Activated CD8-positive, alpha-beta T cell treated with anti-CD3 and anti-CD28 coated beads for 36 hours (primary cell): Measurements from ENCODE around the gene RTL1. TPM values are rescaled to one million over a fixed set of nuclear protein-coding genes. Genes with fewer than 3 reads are reported as not detected.

Source experiments
- ATAC-seq: fragments of 200-7000 bp; cut with Tn5 transposase; one replicate; pipeline ENCODE4 v1.10.0; 2021; ENCODE audit warnings: mild to moderate bottlenecking, moderate library complexity
- CTCF ChIA-PET: fragments of 350-600 bp; sonication (Branson Sonifier 250); formaldehyde crosslinking; loops from one replicate; lab custom pipeline; 2021; ENCODE audit warnings: antibody characterized with exemption; lab: Charles Lee
- POLR2A ChIA-PET: fragments of 350-600 bp; sonication (Branson Sonifier 250); formaldehyde crosslinking; loops from one replicate; lab custom pipeline; 2021; ENCODE audit warnings: antibody characterized with exemption; lab: Charles Lee
- DNase-seq: peaks from one replicate; pipeline ENCODE4 v3.0.0-alpha.2; 2020
- H3K27ac Mint-ChIP-seq: one replicate; pipeline ENCODE4 v1.8.0; 2021; ENCODE audit warnings: mild to moderate bottlenecking, mixed read lengths
- H3K27me3 Mint-ChIP-seq: one replicate; pipeline ENCODE4 v1.8.0; 2021; ENCODE audit warnings: mixed read lengths
- H3K36me3 Mint-ChIP-seq: one replicate; pipeline ENCODE4 v1.8.0; 2021; ENCODE audit warnings: low read depth, mixed read lengths
- H3K4me1 Mint-ChIP-seq: one replicate; pipeline ENCODE4 v1.8.0; 2021; ENCODE audit warnings: low read depth, mixed read lengths
- H3K4me3 Mint-ChIP-seq: one replicate; pipeline ENCODE4 v1.8.0; 2021; ENCODE audit warnings: mild to moderate bottlenecking, moderate library complexity, mixed read lengths
- H3K9me3 Mint-ChIP-seq: one replicate; pipeline ENCODE4 v1.8.0; 2021; ENCODE audit warnings: mixed read lengths
- intact Hi-C: fragments of 100-400 bp; cut with micrococcal nuclease; formaldehyde crosslinking; loops from one replicate; pipeline ENCODE4 v1.10.0; 2022
- total RNA-seq, 2 experiments: library from RNA; stranded (reverse); gene quantifications; one replicate each; pipeline ENCODE4 v1.2.3, GENCODE V29; 2021
- TF ChIP-seq, protein P1 (sequence below): fragments of 200-600 bp; IDR thresholded peaks from one replicate; pipeline ENCODE4 v1.8.0; 2022; ENCODE audit warnings: antibody characterized with exemption, mild to moderate bottlenecking

RTL1 gene
- total RNA-seq, 2 experiments from 2014 or later: not detected

DNA sequence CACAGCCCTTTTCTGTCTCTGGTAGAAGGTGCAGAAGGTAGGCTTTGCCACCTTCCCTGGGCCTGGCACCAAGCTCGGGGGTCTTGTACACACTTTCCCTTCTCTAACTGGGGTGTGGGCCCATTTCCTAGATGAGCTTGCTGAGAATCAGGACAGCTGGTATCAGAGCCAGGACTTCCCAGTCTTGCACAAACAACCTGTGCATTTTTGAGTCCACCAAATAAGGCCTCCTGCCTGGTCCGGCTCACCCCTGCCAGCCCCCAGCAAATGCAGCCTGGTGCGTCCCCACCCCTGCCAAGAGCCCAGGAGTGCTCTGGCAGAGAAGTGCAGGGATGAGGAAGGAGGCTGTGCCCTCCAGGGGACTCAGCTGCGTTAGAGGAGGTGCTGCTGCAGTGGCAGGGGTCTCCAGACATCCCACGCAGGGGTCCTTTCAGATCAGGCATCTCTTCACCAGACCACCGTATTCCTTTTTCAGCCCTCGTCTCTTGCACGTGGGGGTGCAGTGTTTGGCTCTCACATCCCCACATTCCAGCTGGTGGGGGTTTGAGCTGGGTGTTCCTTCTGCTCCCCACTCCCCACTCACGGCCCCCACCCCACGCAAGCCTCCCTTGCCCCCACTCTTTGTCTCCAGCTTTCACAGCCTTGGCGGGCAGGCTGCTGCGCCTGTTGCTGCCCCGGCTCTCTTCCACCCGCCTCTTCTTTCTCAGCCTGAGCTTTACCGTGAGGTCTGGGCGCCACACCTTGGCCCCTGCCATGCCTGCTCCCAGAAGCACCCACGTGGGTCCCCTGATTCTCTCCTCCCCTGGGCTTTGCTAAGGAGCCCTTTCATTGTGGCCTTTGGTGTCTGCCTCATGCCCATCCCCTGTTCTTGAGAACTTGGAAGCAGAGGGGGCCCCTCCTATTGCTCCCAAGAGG lies 45.3 kb downstream of the RTL1 start:
- DNase-seq (no peak), ATAC-seq (no peak)
- intact Hi-C loops: no loop called here
- CTCF ChIA-PET: no interaction called here
- Mint-ChIP-seq H3K36me3 (no peaks in the 10 kb centered on the region), H3K4me3 (no peak overlapping the region), H3K9me3 (no peaks in the 10 kb centered on the region), H3K4me1 (no peaks in the 10 kb centered on the region), H3K27ac (no peak overlapping the region), H3K27me3 (no peaks in the 10 kb centered on the region)
- POLR2A ChIA-PET: no interaction called here
- TF ChIP-seq, protein P1, sequence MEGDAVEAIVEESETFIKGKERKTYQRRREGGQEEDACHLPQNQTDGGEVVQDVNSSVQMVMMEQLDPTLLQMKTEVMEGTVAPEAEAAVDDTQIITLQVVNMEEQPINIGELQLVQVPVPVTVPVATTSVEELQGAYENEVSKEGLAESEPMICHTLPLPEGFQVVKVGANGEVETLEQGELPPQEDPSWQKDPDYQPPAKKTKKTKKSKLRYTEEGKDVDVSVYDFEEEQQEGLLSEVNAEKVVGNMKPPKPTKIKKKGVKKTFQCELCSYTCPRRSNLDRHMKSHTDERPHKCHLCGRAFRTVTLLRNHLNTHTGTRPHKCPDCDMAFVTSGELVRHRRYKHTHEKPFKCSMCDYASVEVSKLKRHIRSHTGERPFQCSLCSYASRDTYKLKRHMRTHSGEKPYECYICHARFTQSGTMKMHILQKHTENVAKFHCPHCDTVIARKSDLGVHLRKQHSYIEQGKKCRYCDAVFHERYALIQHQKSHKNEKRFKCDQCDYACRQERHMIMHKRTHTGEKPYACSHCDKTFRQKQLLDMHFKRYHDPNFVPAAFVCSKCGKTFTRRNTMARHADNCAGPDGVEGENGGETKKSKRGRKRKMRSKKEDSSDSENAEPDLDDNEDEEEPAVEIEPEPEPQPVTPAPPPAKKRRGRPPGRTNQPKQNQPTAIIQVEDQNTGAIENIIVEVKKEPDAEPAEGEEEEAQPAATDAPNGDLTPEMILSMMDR: no peak

DNA sequence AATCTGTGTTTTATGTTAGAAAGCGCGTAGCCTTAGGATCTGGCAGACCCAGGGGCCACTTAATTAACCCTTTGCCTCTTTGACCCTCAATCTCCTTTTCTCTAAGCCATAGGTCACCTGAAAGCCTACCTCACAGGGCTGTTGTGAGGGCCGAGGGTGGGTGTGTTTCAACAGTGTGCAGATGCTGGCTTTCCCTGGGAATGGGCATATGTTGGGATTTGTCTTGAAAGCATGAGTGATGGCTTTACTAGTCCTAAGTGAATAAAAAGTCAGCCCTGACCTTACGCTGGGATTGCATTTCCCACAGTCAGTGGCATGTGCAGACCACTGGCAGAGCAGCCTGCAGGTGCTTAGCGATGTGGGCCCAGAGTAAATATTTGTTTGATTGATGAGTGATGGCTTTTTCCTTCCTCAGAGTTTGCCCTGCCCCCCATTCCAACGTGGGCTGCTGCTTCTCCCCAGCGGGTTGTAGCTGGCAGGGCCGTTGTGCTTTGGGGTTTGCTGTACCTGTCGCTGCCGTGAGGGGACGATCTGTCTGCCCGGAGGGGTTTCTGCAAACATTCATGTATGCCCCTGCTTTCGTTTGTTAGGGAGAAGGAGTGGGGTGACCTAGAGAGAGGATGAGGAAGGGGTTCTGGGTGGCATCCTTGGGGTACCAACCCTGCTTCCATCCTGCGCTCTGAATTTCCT lies 46.1 kb downstream of the RTL1 start:
- Mint-ChIP-seq H3K27me3 (no peaks in the 10 kb centered on the region), H3K4me3 (no peak overlapping the region), H3K4me1 (no peaks in the 10 kb centered on the region), H3K36me3 (no peaks in the 10 kb centered on the region), H3K9me3 (no peaks in the 10 kb centered on the region), H3K27ac (no peak overlapping the region)
- intact Hi-C loops: no loop called here
- TF ChIP-seq, protein P1: no peak
- ChIA-PET POLR2A (no interaction called here), CTCF (no interaction called here)
- DNase-seq (no peak), ATAC-seq (no peak)

DNA sequence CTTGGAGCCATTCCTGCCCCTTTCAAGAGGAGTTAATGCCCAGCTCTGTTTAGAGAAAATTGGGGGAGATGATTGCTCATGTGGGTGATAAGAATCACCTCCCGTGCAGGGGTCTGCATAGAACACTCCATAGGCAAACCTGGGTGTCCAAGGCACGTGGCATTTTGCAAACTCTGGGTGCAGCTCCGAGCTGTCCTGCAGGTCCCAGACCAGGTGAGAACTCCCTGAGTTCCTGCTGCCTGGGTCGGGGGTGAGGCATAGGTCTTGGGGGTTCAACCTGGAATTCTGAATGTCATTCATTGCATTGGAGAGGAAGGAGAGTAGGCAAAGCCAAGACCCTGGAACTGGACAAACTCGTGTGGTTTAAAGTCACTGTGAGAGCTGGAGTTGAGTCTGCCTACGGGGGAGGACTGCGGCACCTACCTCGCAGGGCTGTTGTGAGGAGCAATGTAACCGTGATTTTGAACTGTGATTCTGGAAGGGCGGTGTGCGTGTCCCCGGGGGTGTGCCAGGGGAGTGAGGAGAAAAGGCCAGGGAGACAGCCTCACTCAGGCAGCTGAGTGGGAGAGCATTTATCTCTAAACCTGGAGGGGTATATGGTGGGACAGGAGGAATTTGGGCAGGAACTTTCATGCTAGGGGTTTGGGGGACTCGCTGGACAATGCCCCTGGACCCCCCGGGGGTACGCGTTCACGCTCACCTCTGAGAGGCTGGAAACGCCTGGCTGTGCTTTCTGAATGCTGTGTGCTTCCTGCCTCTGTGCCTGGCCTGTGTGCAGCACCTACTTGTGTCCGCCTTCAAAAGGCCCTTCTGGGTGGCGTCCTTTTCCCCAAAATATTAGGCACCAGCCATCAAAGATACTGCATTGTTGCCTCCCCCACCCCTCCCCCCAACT lies 47.2 kb downstream of the RTL1 start:
- ChIA-PET POLR2A (no interaction called here), CTCF (no interaction called here)
- DNase-seq (no peak), ATAC-seq (no peak)
- intact Hi-C loops: no loop called here
- Mint-ChIP-seq H3K27me3 (no peaks in the 10 kb centered on the region), H3K36me3 (no peaks in the 10 kb centered on the region), H3K27ac (no peak overlapping the region), H3K4me3 (no peak overlapping the region), H3K4me1 (no peaks in the 10 kb centered on the region), H3K9me3 (no peaks in the 10 kb centered on the region)
- TF ChIP-seq, protein P1: no peak

DNA sequence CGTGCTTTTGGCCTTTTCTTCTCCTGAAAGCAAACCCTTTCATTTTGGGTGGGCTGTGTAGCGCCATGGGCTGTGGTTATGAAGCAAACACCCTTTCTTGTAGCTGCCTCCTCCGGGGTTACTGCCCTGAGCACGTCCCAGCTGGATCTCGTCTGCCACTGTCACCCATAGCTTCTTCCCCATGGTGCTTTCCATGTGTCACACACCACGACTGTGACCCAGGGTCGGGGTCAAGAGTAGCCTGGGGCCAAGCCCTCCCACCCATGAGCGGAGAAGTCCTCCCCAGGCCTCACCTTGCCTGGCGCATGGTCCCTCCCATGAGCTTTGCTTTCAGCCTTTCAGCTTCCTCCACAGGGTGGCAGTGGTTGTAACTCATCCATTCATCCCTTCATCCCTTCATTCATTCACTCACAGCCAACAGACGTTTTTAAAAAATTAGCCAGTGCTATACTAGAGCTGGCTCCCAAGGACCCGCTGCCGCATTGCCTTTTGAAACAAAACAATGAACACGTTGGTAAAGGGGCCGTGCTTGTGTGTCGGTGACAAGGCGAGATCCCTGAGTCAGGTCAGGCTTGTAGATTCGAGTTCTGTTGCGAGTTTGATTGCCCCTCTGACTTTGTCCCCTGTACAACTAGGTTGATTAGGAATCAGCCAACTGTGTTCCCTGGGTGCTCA lies 48.1 kb downstream of the RTL1 start:
- intact Hi-C loops: no loop called here
- CTCF ChIA-PET: no interaction called here
- no peaks in the 10 kb centered on the region for H3K27me3 Mint-ChIP-seq

More for the DNA sequence above, 48.1 kb downstream of the RTL1 start:
- Mint-ChIP-seq H3K4me1 (no peaks in the 10 kb centered on the region), H3K27ac (no peak overlapping the region), H3K4me3 (no peak overlapping the region), H3K36me3 (no peaks in the 10 kb centered on the region), H3K9me3 (no peaks in the 10 kb centered on the region)
- TF ChIP-seq, protein P1: no peak
- POLR2A ChIA-PET: no interaction called here
- no peak for ATAC-seq
- no peak for DNase-seq
